GM12872 (cell line): ENCODE data around the gene GLI2.

Experiments used
- CTCF ChIP-seq: IDR thresholded peaks from 3 replicates; pipeline ENCODE4 v1.5.1; 2011; ENCODE audit warnings: low read depth, mild to moderate bottlenecking, low read length, moderate library complexity; ENCODE audit not compliant: insufficient read depth

The GLI2 gene

GRCh38 chr2:120738786-120739437, 3.2 kb downstream of the GLI2 start:
- no peak for TF ChIP-seq CTCF

GRCh38 chr2:120739438-120740090, 3.9 kb downstream of the GLI2 start:
- TF ChIP-seq CTCF: no peak

GRCh38 chr2:120740375-120740764, 4.7 kb downstream of the GLI2 start:
- no peak for TF ChIP-seq CTCF

- TF ChIP-seq CTCF: no peak
Measured at GRCh38 chr2:120740765-120741524, 5.3 kb downstream of the GLI2 start.

GRCh38 chr2:120741571-120742561, 6.2 kb downstream of the GLI2 start:
- no peak for TF ChIP-seq CTCF

GRCh38 chr2:120743657-120744056, 8.0 kb downstream of the GLI2 start:
- TF ChIP-seq CTCF: no peak

- no peak for TF ChIP-seq CTCF
Measured at GRCh38 chr2:120744817-120745216, 9.1 kb downstream of the GLI2 start.
